Measurements from ENCODE around the gene FSTL4. TPM values are rescaled to one million over a fixed set of nuclear protein-coding genes. Genes with fewer than 3 reads are reported as not detected.

FSTL4 gene
- total RNA-seq, 4 donors from 2014 or later: 0.27 to 1.6 (median 0.35) TPM; not detected in 1

- TF ChIP-seq POLR2A (IDR thresholded peaks at IDR 0.05) (no peak), CTCF (IDR thresholded peaks at IDR 0.05) (no peak)
- Histone ChIP-seq H3K9me3 (no peaks in the 10 kb centered on the region), H3K4me3 (no peak overlapping the region), H3K27ac (no peak overlapping the region), H3K4me1 (no peaks in the 10 kb centered on the region), H3K27me3 (no peaks in the 10 kb centered on the region), H3K36me3 (no peaks in the 10 kb centered on the region)
- DNase-seq: no peak
Measured at GRCh38 chr5:133387621-133388020, 224.7 kb downstream of the FSTL4 start.

GRCh38 chr5:133387091-133387490 is 225.2 kb downstream of the FSTL4 start:
- Histone ChIP-seq H3K4me3 (no peak overlapping the region), H3K4me1 (no peaks in the 10 kb centered on the region), H3K36me3 (no peaks in the 10 kb centered on the region), H3K27ac (no peak overlapping the region), H3K27me3 (no peaks in the 10 kb centered on the region), H3K9me3 (no peaks in the 10 kb centered on the region)
- TF ChIP-seq POLR2A (IDR thresholded peaks at IDR 0.05) (no peak), CTCF (IDR thresholded peaks at IDR 0.05) (no peak)
- DNase-seq: peak in 1 of 3 donors; percentile 17

- Histone ChIP-seq H3K36me3 (no peaks in the 10 kb centered on the region), H3K4me3 (no peak overlapping the region), H3K27ac (no peak overlapping the region), H3K27me3 (no peaks in the 10 kb centered on the region), H3K4me1 (no peaks in the 10 kb centered on the region), H3K9me3 (no peaks in the 10 kb centered on the region)
- TF ChIP-seq CTCF (IDR thresholded peaks at IDR 0.05) (no peak), POLR2A (IDR thresholded peaks at IDR 0.05) (no peak)
- peak in 1 of 3 donors; percentile 11 for DNase-seq
Measured at GRCh38 chr5:133386662-133387061, 225.7 kb downstream of the FSTL4 start.

- no peaks in the 10 kb centered on the region for H3K9me3 ChIP-seq
- no peaks in the 10 kb centered on the region for H3K36me3 ChIP-seq
- no peaks in the 10 kb centered on the region for H3K27me3 ChIP-seq
- no peak for TF ChIP-seq CTCF (IDR thresholded peaks at IDR 0.05)
- no peak for TF ChIP-seq POLR2A (IDR thresholded peaks at IDR 0.05)
- H3K4me1 ChIP-seq: no peaks in the 10 kb centered on the region
- H3K4me3 ChIP-seq: no peak overlapping the region
- H3K27ac ChIP-seq: no peak overlapping the region
- DNase-seq: peak in 1 of 3 donors; percentile 24
Measured at GRCh38 chr5:133385346-133385745, 227.0 kb downstream of the FSTL4 start.

- no peak overlapping the region for H3K4me3 ChIP-seq
Measured at GRCh38 chr5:133384903-133385302, 227.4 kb downstream of the FSTL4 start.

More at GRCh38 chr5:133384903-133385302, 227.4 kb downstream of the FSTL4 start:
- Histone ChIP-seq H3K27ac (no peak overlapping the region), H3K36me3 (no peaks in the 10 kb centered on the region), H3K4me1 (no peaks in the 10 kb centered on the region), H3K9me3 (no peaks in the 10 kb centered on the region), H3K27me3 (no peaks in the 10 kb centered on the region)
- TF ChIP-seq CTCF (IDR thresholded peaks at IDR 0.05) (no peak), POLR2A (IDR thresholded peaks at IDR 0.05) (no peak)
- peak in 1 of 3 donors; percentile 22 for DNase-seq

All from Peyer's patch (tissue), 4 donors.